Measurements from ENCODE around the gene HSPA4L. TPM values are rescaled to one million over a fixed set of nuclear protein-coding genes. Genes with fewer than 3 reads are reported as not detected.
A peak's percentile ranks its signal among the peaks of the same experiment; 100 is the strongest.

HSPA4L gene
- total RNA-seq, 1 experiment from 2014 or later, result 6.9 TPM

DNA sequence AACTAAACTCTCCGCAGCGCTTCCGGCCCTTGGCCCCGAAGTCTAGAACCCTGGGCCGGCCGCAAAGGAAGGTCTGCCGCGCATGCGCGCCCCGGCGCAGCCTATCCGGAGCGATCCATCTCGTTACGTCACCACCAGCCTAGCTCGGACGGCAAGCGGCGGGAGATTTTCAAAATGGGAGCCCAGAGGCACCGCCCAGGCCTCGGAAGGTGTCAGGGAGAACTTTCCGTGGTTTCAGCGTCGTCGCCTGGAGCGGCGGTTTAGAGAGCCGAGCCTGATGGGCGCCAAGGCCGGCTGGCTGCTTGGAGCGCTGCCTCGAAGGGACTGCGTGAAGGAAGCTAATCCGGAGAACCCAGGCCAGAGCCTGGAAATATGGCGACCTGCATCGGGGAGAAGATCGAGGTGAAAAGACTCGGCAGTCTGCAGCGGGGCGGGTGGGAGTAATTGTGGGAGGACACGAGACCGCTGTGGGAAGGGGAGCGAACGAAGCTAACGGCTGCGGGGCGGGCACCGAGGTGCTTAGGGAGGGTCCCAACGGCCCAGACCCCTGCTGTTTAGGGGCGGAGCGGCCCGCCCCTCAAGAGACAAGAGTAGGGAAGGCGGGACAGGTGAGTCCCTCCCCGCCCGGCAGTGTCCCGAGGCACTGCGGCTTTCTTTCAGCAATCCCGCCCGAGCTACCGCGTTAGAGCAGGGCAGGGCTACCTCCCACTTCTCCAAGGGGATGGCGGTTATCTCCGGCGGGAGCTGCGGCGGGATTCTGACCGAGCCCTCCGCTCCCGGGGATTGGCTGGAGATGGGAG is 98.8 kb downstream of the HSPA4L start, which contains the start of gene PLK4 (continued):
- TF ChIP-seq, protein P1, sequence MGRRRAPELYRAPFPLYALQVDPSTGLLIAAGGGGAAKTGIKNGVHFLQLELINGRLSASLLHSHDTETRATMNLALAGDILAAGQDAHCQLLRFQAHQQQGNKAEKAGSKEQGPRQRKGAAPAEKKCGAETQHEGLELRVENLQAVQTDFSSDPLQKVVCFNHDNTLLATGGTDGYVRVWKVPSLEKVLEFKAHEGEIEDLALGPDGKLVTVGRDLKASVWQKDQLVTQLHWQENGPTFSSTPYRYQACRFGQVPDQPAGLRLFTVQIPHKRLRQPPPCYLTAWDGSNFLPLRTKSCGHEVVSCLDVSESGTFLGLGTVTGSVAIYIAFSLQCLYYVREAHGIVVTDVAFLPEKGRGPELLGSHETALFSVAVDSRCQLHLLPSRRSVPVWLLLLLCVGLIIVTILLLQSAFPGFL (CRISPR knock-in tag; IDR thresholded peaks at IDR 0.05; ENCODE audit: borderline replicate concordance), result no peak
- TF ChIP-seq FOXJ3 (CRISPR knock-in tag; IDR thresholded peaks at IDR 0.05; ENCODE audit: borderline replicate concordance) (no peak), PRDM15 (CRISPR knock-in tag; IDR thresholded peaks at IDR 0.05) (0 out of 2 replicates have a peak, but pooled peaks have one; percentile 23), NR2C2 (CRISPR knock-in tag; IDR thresholded peaks at IDR 0.05) (no peak), ZBTB21 (CRISPR knock-in tag; IDR thresholded peaks at IDR 0.05; ENCODE audit: borderline replicate concordance) (peak; percentile 75; the same call in 1 of the 2 replicates), ZNF416 (CRISPR knock-in tag; IDR thresholded peaks at IDR 0.05) (0 out of 2 replicates have a peak, but pooled peaks have one; percentile 14), USF2 (CRISPR knock-in tag; IDR thresholded peaks at IDR 0.05) (no peak), RORB (CRISPR knock-in tag; IDR thresholded peaks at IDR 0.05) (no peak), ZSCAN18 (CRISPR knock-in tag; IDR thresholded peaks at IDR 0.05) (no peak), ZNF671 (CRISPR knock-in tag; IDR thresholded peaks at IDR 0.05) (no peak), ZNF532 (CRISPR knock-in tag; IDR thresholded peaks at IDR 0.05; ENCODE audit: borderline replicate concordance) (peak; percentile 86; the same call in 1 of the 2 replicates), NFYB (CRISPR knock-in tag; conservative IDR thresholded peaks at IDR 0.05; ENCODE audit: low read depth) (peak; percentile 65), TP53 (CRISPR knock-in tag; IDR thresholded peaks at IDR 0.05) (no peak; the same call in 1 of the 2 replicates), NFE2L1 (CRISPR knock-in tag; IDR thresholded peaks at IDR 0.05) (0 out of 2 replicates have a peak, but pooled peaks have one; percentile 57), MXD4 (CRISPR knock-in tag; IDR thresholded peaks at IDR 0.05; ENCODE audit: borderline replicate concordance) (no peak), TCF7 (CRISPR knock-in tag; IDR thresholded peaks at IDR 0.05; ENCODE audit: low read depth) (no peak), ATF6 (CRISPR knock-in tag; IDR thresholded peaks at IDR 0.05) (no peak), E2F1 (CRISPR knock-in tag; IDR thresholded peaks at IDR 0.05) (no peak), FOXP1 (CRISPR knock-in tag; IDR thresholded peaks at IDR 0.05; ENCODE audit: borderline replicate concordance) (0 out of 2 replicates have a peak, but pooled peaks have one; percentile 74), SMAD4 (CRISPR knock-in tag; IDR thresholded peaks at IDR 0.05) (no peak)
- TF ChIP-seq, protein P2, sequence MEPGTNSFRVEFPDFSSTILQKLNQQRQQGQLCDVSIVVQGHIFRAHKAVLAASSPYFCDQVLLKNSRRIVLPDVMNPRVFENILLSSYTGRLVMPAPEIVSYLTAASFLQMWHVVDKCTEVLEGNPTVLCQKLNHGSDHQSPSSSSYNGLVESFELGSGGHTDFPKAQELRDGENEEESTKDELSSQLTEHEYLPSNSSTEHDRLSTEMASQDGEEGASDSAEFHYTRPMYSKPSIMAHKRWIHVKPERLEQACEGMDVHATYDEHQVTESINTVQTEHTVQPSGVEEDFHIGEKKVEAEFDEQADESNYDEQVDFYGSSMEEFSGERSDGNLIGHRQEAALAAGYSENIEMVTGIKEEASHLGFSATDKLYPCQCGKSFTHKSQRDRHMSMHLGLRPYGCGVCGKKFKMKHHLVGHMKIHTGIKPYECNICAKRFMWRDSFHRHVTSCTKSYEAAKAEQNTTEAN (CRISPR knock-in tag; IDR thresholded peaks at IDR 0.05), result 0 out of 2 replicates have a peak, but pooled peaks have one; percentile 71
